ENCODE results near the gene OGDH.
A peak's percentile ranks its signal among the peaks of the same experiment; 100 is the strongest.

Gene OGDH

GRCh38 chr7:44738051-44738723, 131.8 kb downstream of the OGDH start:
- Histone ChIP-seq H3K4me1 (ENCODE audit: control insufficient read depth in 1 of 2, insufficient read depth in 1 of 2, low read depth in 1 of 2, low read length in 1 of 2) (no peaks in the 10 kb centered on the region), H3K36me3 (no peaks in the 10 kb centered on the region), H3K4me3 (ENCODE audit: low read depth in 1 of 2, low read length in 1 of 2) (no peak overlapping the region), H3K27me3 (no peaks in the 10 kb centered on the region), H3K9me3 (no peaks in the 10 kb centered on the region), H3K27ac (no peak overlapping the region)
- no peak for TF ChIP-seq CTCF (IDR thresholded peaks at IDR 0.05)

GRCh38 chr7:44738876-44739665, 132.6 kb downstream of the OGDH start:
- Histone ChIP-seq H3K4me3 (ENCODE audit: low read depth in 1 of 2, low read length in 1 of 2) (no peak overlapping the region), H3K27me3 (no peaks in the 10 kb centered on the region), H3K36me3 (no peaks in the 10 kb centered on the region), H3K4me1 (ENCODE audit: control insufficient read depth in 1 of 2, insufficient read depth in 1 of 2, low read depth in 1 of 2, low read length in 1 of 2) (no peaks in the 10 kb centered on the region), H3K9me3 (no peaks in the 10 kb centered on the region), H3K27ac (no peak overlapping the region)
- TF ChIP-seq CTCF (IDR thresholded peaks at IDR 0.05) = no peak

GRCh38 chr7:44740055-44740454, 133.6 kb downstream of the OGDH start:
- Histone ChIP-seq H3K36me3 (no peaks in the 10 kb centered on the region), H3K27me3 (no peaks in the 10 kb centered on the region), H3K4me1 (ENCODE audit: control insufficient read depth in 1 of 2, insufficient read depth in 1 of 2, low read depth in 1 of 2, low read length in 1 of 2) (no peaks in the 10 kb centered on the region), H3K4me3 (ENCODE audit: low read depth in 1 of 2, low read length in 1 of 2) (no peak overlapping the region), H3K27ac (no peak overlapping the region), H3K9me3 (no peaks in the 10 kb centered on the region)
- TF ChIP-seq CTCF (IDR thresholded peaks at IDR 0.05) = no peak

GRCh38 chr7:44743750-44744149, 137.3 kb downstream of the OGDH start:
- Histone ChIP-seq H3K27ac (no peak overlapping the region), H3K4me3 (ENCODE audit: low read depth in 1 of 2, low read length in 1 of 2) (no peak overlapping the region), H3K4me1 (ENCODE audit: control insufficient read depth in 1 of 2, insufficient read depth in 1 of 2, low read depth in 1 of 2, low read length in 1 of 2) (peaks cover 3 to 6% of the 10 kb centered on the region in 2 experiments), H3K9me3 (no peaks in the 10 kb centered on the region), H3K27me3 (no peaks in the 10 kb centered on the region), H3K36me3 (no peaks in the 10 kb centered on the region)
- TF ChIP-seq CTCF (IDR thresholded peaks at IDR 0.05) = no peak

- Histone ChIP-seq H3K4me1 (ENCODE audit: control insufficient read depth in 1 of 2, insufficient read depth in 1 of 2, low read depth in 1 of 2, low read length in 1 of 2) (peaks cover 18 to 24% of the 10 kb centered on the region in 2 experiments), H3K36me3 (no peaks in the 10 kb centered on the region), H3K27ac (peak within 1 kb of the TSS; percentile 99), H3K27me3 (no peaks in the 10 kb centered on the region), H3K9me3 (no peaks in the 10 kb centered on the region), H3K4me3 (ENCODE audit: low read depth in 1 of 2, low read length in 1 of 2) (peak within 1 kb of the TSS; percentile 76 to 83)
- TF ChIP-seq CTCF (IDR thresholded peaks at IDR 0.05) = peak; percentile 63
Observed at GRCh38 chr7:44748045-44748947, 141.9 kb downstream of the OGDH start, which contains the start of gene ZMIZ2. Gene ZMIZ2, plus strand, starts transcription at chr7:44748847. Its CDS starts 7,403 bp downstream, at chr7:44756250.
